Colonic mucosa (tissue), 4 donors: ENCODE results near the gene LMCD1. TPM values are rescaled to one million over a fixed set of nuclear protein-coding genes. Genes with fewer than 3 reads are reported as not detected.

ENCODE experiments used
- DNase-seq: peaks from one replicate; pipeline ENCODE4 v3.0.0-alpha.2; 2020
- H3K27ac ChIP-seq: fragments of 200-600 bp; one replicate; pipeline ENCODE4 v1.8.0; 2021
- H3K27me3 ChIP-seq: fragments of 200-600 bp; one replicate; pipeline ENCODE4 v1.8.0; 2021
- H3K36me3 ChIP-seq: fragments of 200-600 bp; one replicate; pipeline ENCODE4 v1.8.0; 2021
- H3K4me1 ChIP-seq: fragments of 200-600 bp; one replicate; pipeline ENCODE4 v1.8.0; 2021; ENCODE audit warnings: mild to moderate bottlenecking
- H3K4me3 ChIP-seq: fragments of 200-600 bp; one replicate; pipeline ENCODE4 v1.8.0; 2021
- H3K9ac ChIP-seq, 2 donors: one replicate each; pipeline ENCODE4 v1.7.0; 2013; ENCODE audit warnings: control low read depth in 2 of 2, low read depth in 2 of 2, low read length in 2 of 2
- H3K9me3 ChIP-seq: fragments of 200-600 bp; one replicate; pipeline ENCODE4 v1.8.0; 2021
- intact Hi-C: fragments of 100-400 bp; cut with DNase I; formaldehyde crosslinking; loops from one replicate; pipeline ENCODE4 v1.14.1; 2022
- total RNA-seq, 2 donors: library from RNA; stranded (reverse); fragmentation: NEBNext Ultra II Directional in 1 of 2; extraction: Animal tissue kit (Norgen Biotek cat#: 25700) in 1 of 2; gene quantifications; one replicate each; pipeline ENCODE4 v1.2.1, GENCODE V29; 2021
- TF ChIP-seq, protein P1 (sequence below): fragments of 200-600 bp; IDR thresholded peaks from one replicate; pipeline ENCODE4 v1.8.0; 2022; ENCODE audit warnings: antibody characterized with exemption, mild to moderate bottlenecking
- donor health status: healthy.
- donor health status: DM: no; HTN: no; CAD: no.
- donor health status: DM: no; HTN: no; CAD: no.

Gene LMCD1
- total RNA-seq, 2 donors from 2014 or later: 5.5 to 7.6 TPM

DNA sequence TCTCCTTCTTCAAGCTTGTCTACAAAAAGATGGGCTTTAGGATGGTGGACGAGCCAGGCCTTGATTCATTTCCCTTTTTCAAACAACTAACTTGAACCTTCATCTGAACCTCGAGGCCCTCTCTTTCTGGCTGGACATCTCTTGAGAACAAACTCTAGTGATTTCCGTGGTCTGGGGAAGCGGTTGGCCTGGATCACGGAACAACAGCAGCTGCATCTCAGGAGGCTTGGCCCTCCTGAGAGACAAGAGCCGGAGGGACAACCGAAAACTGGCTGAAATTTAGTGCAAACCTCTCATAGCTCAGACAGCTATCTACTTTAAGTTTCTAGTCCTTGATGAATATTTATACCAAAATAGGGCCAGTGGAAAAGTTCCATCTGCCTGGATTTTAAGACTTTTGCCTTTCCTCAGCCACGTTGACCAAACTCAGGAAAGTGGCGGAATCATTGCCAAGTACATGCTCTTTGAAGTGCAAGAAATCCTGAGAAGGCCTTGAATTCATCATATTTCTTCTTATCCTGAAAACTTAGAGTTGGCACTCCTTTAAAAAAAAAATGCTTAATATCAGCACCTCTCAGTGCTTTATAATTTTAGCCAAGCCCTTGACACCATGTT lies 14.5 kb downstream of the LMCD1 start:
- Histone ChIP-seq H3K9ac (no peak overlapping the region), H3K4me1 (no peaks in the 10 kb centered on the region), H3K9me3 (no peaks in the 10 kb centered on the region), H3K4me3 (no peak overlapping the region), H3K36me3 (no peaks in the 10 kb centered on the region), H3K27ac (no peak overlapping the region), H3K27me3 (no peaks in the 10 kb centered on the region)
- TF ChIP-seq, protein P1, sequence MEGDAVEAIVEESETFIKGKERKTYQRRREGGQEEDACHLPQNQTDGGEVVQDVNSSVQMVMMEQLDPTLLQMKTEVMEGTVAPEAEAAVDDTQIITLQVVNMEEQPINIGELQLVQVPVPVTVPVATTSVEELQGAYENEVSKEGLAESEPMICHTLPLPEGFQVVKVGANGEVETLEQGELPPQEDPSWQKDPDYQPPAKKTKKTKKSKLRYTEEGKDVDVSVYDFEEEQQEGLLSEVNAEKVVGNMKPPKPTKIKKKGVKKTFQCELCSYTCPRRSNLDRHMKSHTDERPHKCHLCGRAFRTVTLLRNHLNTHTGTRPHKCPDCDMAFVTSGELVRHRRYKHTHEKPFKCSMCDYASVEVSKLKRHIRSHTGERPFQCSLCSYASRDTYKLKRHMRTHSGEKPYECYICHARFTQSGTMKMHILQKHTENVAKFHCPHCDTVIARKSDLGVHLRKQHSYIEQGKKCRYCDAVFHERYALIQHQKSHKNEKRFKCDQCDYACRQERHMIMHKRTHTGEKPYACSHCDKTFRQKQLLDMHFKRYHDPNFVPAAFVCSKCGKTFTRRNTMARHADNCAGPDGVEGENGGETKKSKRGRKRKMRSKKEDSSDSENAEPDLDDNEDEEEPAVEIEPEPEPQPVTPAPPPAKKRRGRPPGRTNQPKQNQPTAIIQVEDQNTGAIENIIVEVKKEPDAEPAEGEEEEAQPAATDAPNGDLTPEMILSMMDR: no peak
- DNase-seq: no peak
- intact Hi-C loops: no loop called here

DNA sequence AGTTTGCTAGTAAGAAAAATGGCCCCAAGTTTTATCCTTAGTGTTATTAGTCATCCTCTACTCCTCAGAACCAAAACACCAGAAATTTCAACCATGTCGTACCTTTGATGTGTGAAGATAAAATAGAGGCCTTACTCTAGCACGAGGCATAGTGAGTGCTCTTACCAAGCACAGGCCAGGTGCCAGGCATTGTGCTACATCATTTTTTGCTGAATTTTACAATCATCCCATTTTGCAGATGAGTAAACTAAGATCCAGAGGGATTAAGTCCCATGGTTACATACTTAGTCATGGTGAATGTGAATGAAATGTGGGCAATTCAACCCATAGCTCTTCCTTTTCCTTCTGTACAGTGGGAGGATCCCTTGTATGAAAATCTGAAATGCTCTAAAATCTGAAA lies 15.2 kb downstream of the LMCD1 start:
- Histone ChIP-seq H3K4me3 (no peak overlapping the region), H3K9ac (no peak overlapping the region), H3K27ac (no peak overlapping the region), H3K4me1 (no peaks in the 10 kb centered on the region), H3K36me3 (no peaks in the 10 kb centered on the region), H3K9me3 (no peaks in the 10 kb centered on the region), H3K27me3 (no peaks in the 10 kb centered on the region)
- TF ChIP-seq, protein P1: no peak
- intact Hi-C loops: no loop called here
- no peak for DNase-seq

DNA sequence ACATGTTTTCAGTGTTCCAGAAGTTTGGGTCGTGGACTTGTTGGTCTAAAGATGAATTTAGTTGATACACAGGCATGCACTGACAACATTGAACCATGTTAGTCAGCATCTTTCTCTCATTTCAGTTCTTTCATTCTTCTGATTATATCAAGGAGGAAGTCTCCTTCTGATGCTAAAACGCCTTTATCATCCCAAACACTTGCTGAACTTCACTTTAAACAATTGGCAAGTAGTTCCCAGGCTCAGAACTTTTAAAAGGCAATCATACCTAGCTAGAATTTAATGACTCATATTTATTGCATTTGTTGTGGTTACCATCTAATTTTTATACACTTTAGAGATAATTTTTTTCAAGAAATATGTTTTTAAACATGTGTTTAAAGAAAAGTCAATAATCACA lies 15.9 kb downstream of the LMCD1 start:
- Histone ChIP-seq H3K9ac (no peak overlapping the region), H3K27ac (no peak overlapping the region), H3K9me3 (no peaks in the 10 kb centered on the region), H3K27me3 (no peaks in the 10 kb centered on the region), H3K4me3 (no peak overlapping the region), H3K4me1 (no peaks in the 10 kb centered on the region), H3K36me3 (no peaks in the 10 kb centered on the region)
- intact Hi-C loops: no loop called here
- TF ChIP-seq, protein P1: no peak
- DNase-seq: no peak

DNA sequence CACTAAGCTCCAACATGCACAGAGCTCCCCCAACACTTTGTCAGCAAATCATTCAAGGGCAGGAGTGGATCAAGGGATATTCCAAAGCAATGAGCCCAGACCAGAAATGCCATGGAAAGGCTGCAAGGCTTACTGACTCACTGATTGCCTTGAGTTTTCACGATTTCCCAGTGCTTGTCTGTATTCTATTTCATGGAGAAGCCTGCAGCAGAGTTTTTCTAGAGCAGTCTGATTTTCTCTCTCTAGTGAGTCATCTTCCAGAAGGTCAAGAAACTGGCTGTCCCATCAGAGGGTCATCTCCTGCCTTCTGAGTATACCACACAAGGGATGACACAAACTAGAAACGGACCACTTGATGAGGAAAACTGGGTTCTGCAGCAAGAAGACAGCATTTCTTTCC lies 16.5 kb downstream of the LMCD1 start:
- H3K27me3 ChIP-seq: no peaks in the 10 kb centered on the region
- no peak overlapping the region for H3K4me3 ChIP-seq
- TF ChIP-seq, protein P1: no peak
- H3K4me1 ChIP-seq: no peaks in the 10 kb centered on the region
- no peak for DNase-seq
- H3K9ac ChIP-seq: no peak overlapping the region
- no peaks in the 10 kb centered on the region for H3K9me3 ChIP-seq
- H3K27ac ChIP-seq: no peak overlapping the region
- no peaks in the 10 kb centered on the region for H3K36me3 ChIP-seq
- intact Hi-C loops: no loop called here

DNA sequence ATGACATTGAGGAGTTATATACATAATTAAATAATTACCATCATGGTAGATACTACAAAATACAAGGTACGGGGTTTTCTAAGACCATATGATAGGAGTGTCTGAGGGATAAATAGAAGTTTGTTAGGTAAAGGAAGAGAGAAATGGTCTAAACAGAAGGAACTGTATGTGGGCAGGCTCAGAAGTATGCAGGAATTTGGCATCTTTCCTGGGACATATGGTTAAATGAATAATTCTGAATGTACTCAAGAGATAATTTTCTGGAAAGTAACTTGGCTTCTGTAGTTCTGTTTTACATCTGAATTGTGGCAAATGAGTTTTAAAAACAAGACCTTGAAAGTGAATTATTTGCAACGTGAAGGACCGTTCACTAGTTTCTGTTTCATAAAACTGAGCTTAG lies 17.5 kb downstream of the LMCD1 start:
- DNase-seq: no peak
- Histone ChIP-seq H3K9me3 (no peaks in the 10 kb centered on the region), H3K9ac (no peak overlapping the region), H3K36me3 (no peaks in the 10 kb centered on the region), H3K27me3 (no peaks in the 10 kb centered on the region), H3K4me3 (no peak overlapping the region), H3K4me1 (no peaks in the 10 kb centered on the region), H3K27ac (no peak overlapping the region)
- TF ChIP-seq, protein P1: no peak
- intact Hi-C loops: no loop called here
